K562 (cell line): ENCODE results near the gene RGS9BP. TPM values are rescaled to one million over a fixed set of nuclear protein-coding genes. Genes with fewer than 3 reads are reported as not detected.

Source experiments
- ADNP ChIP-seq: fragments of 200-800 bp; sonication (Bioruptor generic); IDR thresholded peaks from 2 replicates; pipeline ENCODE4 v1.6.1; 2016; ENCODE audit warnings: missing genetic modification characterization, missing compliant biosample characterization
- CHD7 ChIP-seq: fragments of 200-600 bp; sonication (generic); IDR thresholded peaks from one replicate; pipeline ENCODE4 v1.6.1; 2012; ENCODE audit warnings: mild to moderate bottlenecking, low read depth, low read length, inconsistent platforms
- GTF2E2 ChIP-seq: fragments of 200-800 bp; sonication (Bioruptor generic); IDR thresholded peaks from 2 replicates; pipeline ENCODE4 v1.6.1; 2016; ENCODE audit warnings: missing genetic modification characterization, missing compliant biosample characterization
- HMBOX1 ChIP-seq: sonication (generic); IDR thresholded peaks from 2 replicates; pipeline ENCODE4 v1.6.1; 2016
- MYNN ChIP-seq, 2 experiments: sonication (generic); formaldehyde crosslinking in 1 of 2; IDR thresholded peaks; 2 replicates each; pipeline versions ENCODE4 v1.5.0 to v1.6.1; 2016 to 2020; ENCODE audit warnings: antibody characterized with exemption in 1 of 2, missing genetic modification reagents in 1 of 2
- POLR3G ChIP-seq: IDR thresholded peaks from 2 replicates; pipeline ENCODE4 v1.6.1; 2011; ENCODE audit not compliant: insufficient read length, insufficient replicate concordance; ENCODE audit errors: extremely low read depth
- RFX5 ChIP-seq: IDR thresholded peaks from 2 replicates; pipeline ENCODE4 v1.6.1; 2011; ENCODE audit warnings: low read depth, mild to moderate bottlenecking, improper control_type of control experiment, low read length
- SIRT6 ChIP-seq: IDR thresholded peaks from one replicate; pipeline ENCODE4 v1.6.1; 2012; ENCODE audit warnings: low read depth, mild to moderate bottlenecking, control low read depth, inconsistent platforms, low read length, moderate library complexity
- SP1 ChIP-seq: sonication (generic); formaldehyde crosslinking; IDR thresholded peaks from 2 replicates; pipeline ENCODE4 v1.8.1; 2022; ENCODE audit warnings: mild to moderate bottlenecking, missing genetic modification reagents
- TCF15 ChIP-seq: fragments of 250-450 bp; sonication (Bioruptor Pico); IDR thresholded peaks from 2 replicates; pipeline ENCODE4 v1.8.0; 2022; ENCODE audit warnings: moderate library complexity, mild to moderate bottlenecking, inconsistent platforms
- TRIM28 ChIP-seq: fragments of 450-650 bp; IDR thresholded peaks from 2 replicates; pipeline ENCODE4 v1.6.1; 2017
- ZEB2 ChIP-seq: fragments of 450-650 bp; IDR thresholded peaks from 2 replicates; pipeline ENCODE4 v1.6.1; 2016
- ZNF143 ChIP-seq: sonication (generic); formaldehyde crosslinking; IDR thresholded peaks from 2 replicates; pipeline ENCODE4 v1.9.0; 2022; ENCODE audit warnings: mild to moderate bottlenecking, missing genetic modification reagents
- polyA plus RNA-seq, 8 experiments: library from polyadenylated mRNA; depleted of rRNA in 4 of 8; stranded (reverse) in 5 of 8; unstranded in 3 of 8; fragments of >200 nt; fragmentation: Nextera tagmentation in 2 of 8; fragmentation: Illumina TruSeq in 1 of 8; extraction: Ambion mirVana in 2 of 8; extraction: Trizol in 1 of 8; gene quantifications; 2 replicates each; pipeline versions ENCODE4 v1.2.1 to v1.2.3, GENCODE V29; 2011 to 2014; ENCODE audit warnings: inconsistent platforms in 1 of 8, missing spikeins in 1 of 8
- total RNA-seq, 7 experiments: library from RNA; depleted of rRNA in 6 of 7; stranded (reverse); fragments of >200 nt in 6 of 7; fragmentation: Illumina TruSeq in 2 of 7; extraction: Trizol in 2 of 7; gene quantifications; 2 replicates each; pipeline versions ENCODE4 v1.2.1 to v1.2.3, GENCODE V29; 2011 to 2021; ENCODE audit warnings: low replicate concordance in 1 of 7
- TF ChIP-seq, protein P1 (sequence below): fragments of 250-450 bp; sonication (Bioruptor Pico); IDR thresholded peaks from 2 replicates; pipeline ENCODE4 v1.4.0; 2020; ENCODE audit warnings: mild to moderate bottlenecking, moderate library complexity

The RGS9BP gene
- total and polyA plus RNA-seq, 9 of the 15 experiments (the other 6 are each of a cell fraction or from before 2014, with no cell fraction given) = 0.03 to 1.3 (median 0.49) TPM

DNA sequence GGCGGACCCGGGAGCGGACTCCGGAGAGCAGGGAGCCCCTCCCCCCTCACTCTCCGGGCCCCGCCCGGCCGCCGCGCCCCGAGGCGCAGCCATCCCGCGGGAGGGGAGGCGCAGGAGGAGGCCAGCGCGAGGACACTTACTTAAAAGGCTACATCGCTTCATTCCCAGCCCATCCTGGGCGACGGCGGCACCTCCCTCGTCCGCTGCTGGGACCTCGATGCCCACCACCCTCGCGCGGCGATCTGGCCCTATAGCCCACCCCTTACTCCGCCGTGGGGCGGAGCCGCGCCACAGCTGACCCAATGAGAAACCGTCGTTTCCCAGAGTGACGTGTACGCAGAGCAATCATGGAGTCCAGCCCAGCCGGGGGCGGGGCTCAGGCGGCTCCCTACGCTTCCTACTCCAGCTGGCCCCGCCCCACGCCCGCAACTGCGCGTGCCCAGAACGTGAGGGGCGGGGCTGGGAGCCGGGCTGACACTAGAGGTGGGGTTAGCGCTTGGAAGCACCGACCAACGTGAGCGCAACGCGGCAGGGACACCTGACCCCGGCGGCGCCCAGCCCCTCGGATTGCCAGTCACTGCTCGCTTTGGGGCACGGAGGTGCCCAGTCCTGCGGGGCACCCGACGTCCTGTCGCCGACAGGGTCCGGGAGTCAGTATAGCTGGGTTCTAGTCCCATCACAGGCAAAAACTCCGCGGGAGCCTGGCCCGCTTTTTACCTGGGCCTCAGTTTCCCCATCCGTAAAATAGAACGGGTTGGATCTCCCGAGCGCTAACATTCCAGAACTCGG is 523 bp upstream of the RGS9BP start, which contains the start of gene ANKRD27 (continued):
- TF ChIP-seq CHD7 (no peak), ADNP (no peak), ZNF143 (CRISPR knock-in tag) (no peak), HMBOX1 (no peak), GTF2E2 (tag) (no peak), TCF15 (CRISPR knock-in tag) (no peak), TRIM28 (no peak), MYNN (IDR thresholded peaks at IDR 0.05) (no peak), MYNN (CRISPR knock-in tag; IDR thresholded peaks at IDR 0.05) (no peak), SIRT6 (no peak), RFX5 (no peak), ZEB2 (0 out of 2 replicates have a peak, but pooled peaks have one; percentile 12), SP1 (peak; percentile 88), POLR3G (no peak)
- TF ChIP-seq, protein P1, sequence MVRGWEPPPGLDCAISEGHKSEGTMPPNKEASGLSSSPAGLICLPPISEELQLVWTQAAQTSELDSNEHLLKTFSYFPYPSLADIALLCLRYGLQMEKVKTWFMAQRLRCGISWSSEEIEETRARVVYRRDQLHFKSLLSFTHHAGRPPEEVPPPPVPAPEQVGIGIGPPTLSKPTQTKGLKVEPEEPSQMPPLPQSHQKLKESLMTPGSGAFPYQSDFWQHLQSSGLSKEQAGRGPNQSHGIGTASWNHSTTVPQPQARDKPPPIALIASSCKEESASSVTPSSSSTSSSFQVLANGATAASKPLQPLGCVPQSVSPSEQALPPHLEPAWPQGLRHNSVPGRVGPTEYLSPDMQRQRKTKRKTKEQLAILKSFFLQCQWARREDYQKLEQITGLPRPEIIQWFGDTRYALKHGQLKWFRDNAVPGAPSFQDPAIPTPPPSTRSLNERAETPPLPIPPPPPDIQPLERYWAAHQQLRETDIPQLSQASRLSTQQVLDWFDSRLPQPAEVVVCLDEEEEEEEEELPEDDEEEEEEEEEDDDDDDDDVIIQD (CRISPR knock-in tag) = no peak
